K562 (cell line): Measurements from ENCODE around the gene LRRC26. TPM values are rescaled to one million over a fixed set of nuclear protein-coding genes. Genes with fewer than 3 reads are reported as not detected.

Source experiments
- ELF1 ChIP-seq: fragments of 200-800 bp; sonication (Bioruptor generic); IDR thresholded peaks from 2 replicates; pipeline ENCODE4 v1.6.1; 2016; ENCODE audit warnings: missing genetic modification characterization, missing compliant biosample characterization
- FOXP1 ChIP-seq: sonication (generic); formaldehyde crosslinking; IDR thresholded peaks from 2 replicates; pipeline ENCODE4 v1.8.0; 2022; ENCODE audit warnings: mild to moderate bottlenecking, missing genetic modification reagents
- KLF1 ChIP-seq: fragments of 450-650 bp; IDR thresholded peaks from 2 replicates; pipeline ENCODE4 v1.6.1; 2016; ENCODE audit warnings: missing genetic modification characterization, missing compliant biosample characterization
- PHB2 ChIP-seq: fragments of 450-650 bp; IDR thresholded peaks from 2 replicates; pipeline ENCODE4 v1.6.1; 2017; ENCODE audit warnings: low read depth
- PHF8 ChIP-seq: fragments of 200-600 bp; sonication (generic); IDR thresholded peaks from 2 replicates; pipeline ENCODE4 v1.6.1; 2012; ENCODE audit warnings: mixed run types, mild to moderate bottlenecking, inconsistent platforms, low read length, moderate library complexity, borderline replicate concordance
- SAFB2 ChIP-seq: fragments of 200-400 bp; formaldehyde crosslinking; IDR thresholded peaks from 2 replicates; pipeline ENCODE4 v1.6.1; 2018; ENCODE audit warnings: borderline replicate concordance, low read length, low read depth, moderate library complexity; ENCODE audit not compliant: severe bottlenecking
- SRSF1 ChIP-seq: fragments of 200-400 bp; formaldehyde crosslinking; IDR thresholded peaks from 2 replicates; pipeline ENCODE4 v1.6.1; 2017; ENCODE audit warnings: mild to moderate bottlenecking, low read depth, low read length, moderate library complexity
- TFAM ChIP-seq: fragments of 250-450 bp; sonication (Bioruptor Pico); conservative IDR thresholded peaks from 2 replicates; pipeline ENCODE4 v1.5.0; 2021; ENCODE audit warnings: mild to moderate bottlenecking, moderate library complexity
- YY1 ChIP-seq, 3 experiments: IDR thresholded peaks; 2 replicates each; pipeline ENCODE4 v1.6.1; 2011; ENCODE audit warnings: low read length in 2 of 3, mild to moderate bottlenecking in 2 of 3, moderate library complexity in 2 of 3, borderline replicate concordance in 1 of 3, control low read depth in 1 of 3, low read depth in 1 of 3; ENCODE audit not compliant: insufficient read depth in 3 of 3, insufficient replicate concordance in 2 of 3, control insufficient read depth in 1 of 3, insufficient read length in 1 of 3; ENCODE audit errors: extremely low read depth in 1 of 3
- ZC3H11A ChIP-seq: IDR thresholded peaks from 2 replicates; pipeline ENCODE4 v1.6.1; 2012; ENCODE audit warnings: low read depth, low read length, improper control_type of control experiment
- ZC3H4 ChIP-seq: sonication (generic); formaldehyde crosslinking; IDR thresholded peaks from 2 replicates; pipeline ENCODE4 v1.9.0; 2021; ENCODE audit warnings: missing genetic modification reagents, borderline replicate concordance
- ZNF354B ChIP-seq: fragments of 250-450 bp; sonication (Bioruptor Pico); IDR thresholded peaks from 2 replicates; pipeline ENCODE4 v1.4.0; 2020
- ZSCAN29 ChIP-seq: fragments of 450-650 bp; IDR thresholded peaks from 2 replicates; pipeline ENCODE4 v1.6.1; 2017
- polyA plus RNA-seq, 8 experiments: library from polyadenylated mRNA; depleted of rRNA in 4 of 8; stranded (reverse) in 5 of 8; unstranded in 3 of 8; fragments of >200 nt; fragmentation: Nextera tagmentation in 2 of 8; fragmentation: Illumina TruSeq in 1 of 8; extraction: Ambion mirVana in 2 of 8; extraction: Trizol in 1 of 8; gene quantifications; 2 replicates each; pipeline versions ENCODE4 v1.2.1 to v1.2.3, GENCODE V29; 2011 to 2014; ENCODE audit warnings: inconsistent platforms in 1 of 8, missing spikeins in 1 of 8
- total RNA-seq, 7 experiments: library from RNA; depleted of rRNA in 6 of 7; stranded (reverse); fragments of >200 nt in 6 of 7; fragmentation: Illumina TruSeq in 2 of 7; extraction: Trizol in 2 of 7; gene quantifications; 2 replicates each; pipeline versions ENCODE4 v1.2.1 to v1.2.3, GENCODE V29; 2011 to 2021; ENCODE audit warnings: low replicate concordance in 1 of 7
- TF ChIP-seq, protein P1 (sequence below): fragments of 450-650 bp; IDR thresholded peaks from 2 replicates; pipeline ENCODE4 v1.6.1; 2016; ENCODE audit warnings: low read depth
- TF ChIP-seq, protein P2 (sequence below): fragments of 250-450 bp; sonication (Bioruptor Pico); IDR thresholded peaks from 2 replicates; pipeline ENCODE4 v1.8.0; 2021; ENCODE audit warnings: borderline replicate concordance, mild to moderate bottlenecking, moderate library complexity; ENCODE audit not compliant: poor library complexity, severe bottlenecking
- TF ChIP-seq, protein P3 (sequence below): fragments of 250-450 bp; sonication (Bioruptor Pico); IDR thresholded peaks from 2 replicates; pipeline ENCODE4 v1.8.0; 2021; ENCODE audit warnings: moderate library complexity, mild to moderate bottlenecking, inconsistent platforms

Gene LRRC26
- total and polyA plus RNA-seq, 9 of the 15 experiments (the other 6 are each of a cell fraction or from before 2014, with no cell fraction given), result not detected

DNA sequence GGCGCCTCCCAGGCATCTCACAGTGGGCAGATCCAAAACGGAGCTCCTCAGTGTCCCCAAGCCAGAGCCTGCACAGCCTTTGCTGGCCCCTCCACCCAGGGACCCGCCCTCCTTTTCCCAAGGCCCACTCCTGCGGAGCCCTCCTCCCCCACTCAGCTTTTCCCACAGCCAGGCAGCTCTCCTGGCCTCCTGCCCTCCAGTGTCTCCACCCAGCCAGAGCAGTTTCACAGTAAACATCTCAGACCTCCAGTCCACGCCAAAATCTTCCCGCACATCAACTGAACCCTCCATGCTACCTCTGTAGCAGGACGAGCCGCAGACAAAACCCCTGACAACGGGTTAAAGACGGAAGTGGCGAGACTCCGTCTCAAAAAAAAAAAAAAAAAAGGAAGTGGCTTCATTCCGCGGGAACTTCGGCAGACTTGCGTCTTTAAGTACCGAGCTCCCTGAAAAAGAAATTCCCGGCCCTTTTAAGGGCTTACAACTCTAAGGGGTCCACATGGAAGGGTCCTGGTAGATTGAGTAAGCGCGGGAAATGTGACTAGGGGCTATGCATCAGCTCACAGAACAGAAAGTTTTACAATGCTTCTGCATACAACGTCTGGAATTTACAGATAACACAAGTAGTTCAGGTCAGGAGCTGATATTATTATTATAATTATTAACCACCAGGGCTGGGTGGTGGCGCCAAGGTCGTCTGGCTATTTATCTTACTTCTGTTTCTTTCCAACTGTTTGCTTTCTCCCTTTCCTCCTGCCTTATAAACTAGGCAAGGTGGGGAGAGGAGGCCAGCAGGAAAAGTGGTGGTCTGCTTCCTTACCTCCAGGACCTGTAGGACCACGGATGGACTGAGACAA, 42.3 kb downstream of the LRRC26 start (continued):
- no peak for TF ChIP-seq SAFB2
- no peak for TF ChIP-seq ZC3H11A
- TF ChIP-seq TFAM (CRISPR knock-in tag), result no peak
- TF ChIP-seq, protein P1, sequence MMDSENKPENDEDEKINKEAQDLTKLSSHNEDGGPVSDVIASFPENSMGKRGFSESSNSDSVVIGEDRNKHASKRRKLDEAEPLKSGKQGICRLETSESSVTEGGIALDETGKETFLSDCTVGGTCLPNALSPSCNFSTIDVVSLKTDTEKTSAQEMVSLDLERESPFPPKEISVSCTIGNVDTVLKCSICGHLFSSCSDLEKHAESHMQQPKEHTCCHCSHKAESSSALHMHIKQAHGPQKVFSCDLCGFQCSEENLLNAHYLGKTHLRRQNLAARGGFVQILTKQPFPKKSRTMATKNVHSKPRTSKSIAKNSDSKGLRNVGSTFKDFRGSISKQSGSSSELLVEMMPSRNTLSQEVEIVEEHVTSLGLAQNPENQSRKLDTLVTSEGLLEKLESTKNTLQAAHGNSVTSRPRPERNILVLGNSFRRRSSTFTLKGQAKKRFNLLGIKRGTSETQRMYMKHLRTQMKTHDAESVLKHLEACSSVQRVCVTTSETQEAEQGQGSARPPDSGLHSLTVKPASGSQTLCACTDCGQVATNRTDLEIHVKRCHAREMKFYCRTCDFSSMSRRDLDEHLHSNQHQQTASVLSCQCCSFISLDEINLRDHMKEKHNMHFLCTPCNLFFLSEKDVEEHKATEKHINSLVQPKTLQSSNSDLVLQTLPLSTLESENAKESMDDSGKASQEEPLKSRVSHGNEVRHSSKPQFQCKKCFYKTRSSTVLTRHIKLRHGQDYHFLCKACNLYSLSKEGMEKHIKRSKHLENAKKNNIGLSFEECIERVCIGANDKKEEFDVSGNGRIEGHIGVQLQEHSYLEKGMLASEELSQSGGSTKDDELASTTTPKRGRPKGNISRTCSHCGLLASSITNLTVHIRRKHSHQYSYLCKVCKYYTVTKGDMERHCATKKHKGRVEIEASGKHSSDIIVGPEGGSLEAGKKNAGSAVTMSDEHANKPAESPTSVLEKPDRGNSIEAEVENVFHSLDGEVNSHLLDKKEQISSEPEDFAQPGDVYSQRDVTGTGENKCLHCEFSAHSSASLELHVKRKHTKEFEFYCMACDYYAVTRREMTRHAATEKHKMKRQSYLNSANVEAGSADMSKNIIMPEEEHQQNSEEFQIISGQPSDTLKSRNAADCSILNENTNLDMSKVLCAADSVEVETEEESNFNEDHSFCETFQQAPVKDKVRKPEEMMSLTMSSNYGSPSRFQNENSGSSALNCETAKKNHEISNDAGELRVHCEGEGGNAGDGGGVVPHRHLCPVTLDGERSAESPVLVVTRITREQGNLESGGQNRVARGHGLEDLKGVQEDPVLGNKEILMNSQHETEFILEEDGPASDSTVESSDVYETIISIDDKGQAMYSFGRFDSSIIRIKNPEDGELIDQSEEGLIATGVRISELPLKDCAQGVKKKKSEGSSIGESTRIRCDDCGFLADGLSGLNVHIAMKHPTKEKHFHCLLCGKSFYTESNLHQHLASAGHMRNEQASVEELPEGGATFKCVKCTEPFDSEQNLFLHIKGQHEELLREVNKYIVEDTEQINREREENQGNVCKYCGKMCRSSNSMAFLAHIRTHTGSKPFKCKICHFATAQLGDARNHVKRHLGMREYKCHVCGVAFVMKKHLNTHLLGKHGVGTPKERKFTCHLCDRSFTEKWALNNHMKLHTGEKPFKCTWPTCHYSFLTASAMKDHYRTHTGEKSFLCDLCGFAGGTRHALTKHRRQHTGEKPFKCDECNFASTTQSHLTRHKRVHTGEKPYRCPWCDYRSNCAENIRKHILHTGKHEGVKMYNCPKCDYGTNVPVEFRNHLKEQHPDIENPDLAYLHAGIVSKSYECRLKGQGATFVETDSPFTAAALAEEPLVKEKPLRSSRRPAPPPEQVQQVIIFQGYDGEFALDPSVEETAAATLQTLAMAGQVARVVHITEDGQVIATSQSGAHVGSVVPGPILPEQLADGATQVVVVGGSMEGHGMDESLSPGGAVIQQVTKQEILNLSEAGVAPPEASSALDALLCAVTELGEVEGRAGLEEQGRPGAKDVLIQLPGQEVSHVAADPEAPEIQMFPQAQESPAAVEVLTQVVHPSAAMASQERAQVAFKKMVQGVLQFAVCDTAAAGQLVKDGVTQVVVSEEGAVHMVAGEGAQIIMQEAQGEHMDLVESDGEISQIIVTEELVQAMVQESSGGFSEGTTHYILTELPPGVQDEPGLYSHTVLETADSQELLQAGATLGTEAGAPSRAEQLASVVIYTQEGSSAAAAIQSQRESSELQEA, result no peak
- peak; percentile 81 for TF ChIP-seq ELF1 (tag)
- TF ChIP-seq ZC3H4 (CRISPR knock-in tag), result no peak
- no peak for TF ChIP-seq SRSF1
- TF ChIP-seq KLF1, result no peak
- no peak for TF ChIP-seq YY1 (IDR thresholded peaks at IDR 0.05; ENCODE audit: borderline replicate concordance in 1 of 3, control insufficient read depth in 1 of 3, extremely low read depth in 1 of 3, insufficient read depth in 3 of 3, insufficient read length in 1 of 3, insufficient replicate concordance in 2 of 3, low read depth in 1 of 3, low read length in 2 of 3)
- TF ChIP-seq ZSCAN29, result no peak
- TF ChIP-seq PHB2, result no peak
- 0 out of 2 replicates have a peak, but pooled peaks have one; percentile 33 for TF ChIP-seq FOXP1 (CRISPR knock-in tag)
- TF ChIP-seq ZNF354B (CRISPR knock-in tag), result no peak
- TF ChIP-seq, protein P2, sequence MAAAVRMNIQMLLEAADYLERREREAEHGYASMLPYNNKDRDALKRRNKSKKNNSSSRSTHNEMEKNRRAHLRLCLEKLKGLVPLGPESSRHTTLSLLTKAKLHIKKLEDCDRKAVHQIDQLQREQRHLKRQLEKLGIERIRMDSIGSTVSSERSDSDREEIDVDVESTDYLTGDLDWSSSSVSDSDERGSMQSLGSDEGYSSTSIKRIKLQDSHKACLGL (CRISPR knock-in tag), result no peak
- peak; percentile 36; the same call in 1 of the 2 replicates for TF ChIP-seq PHF8
- TF ChIP-seq, protein P3, sequence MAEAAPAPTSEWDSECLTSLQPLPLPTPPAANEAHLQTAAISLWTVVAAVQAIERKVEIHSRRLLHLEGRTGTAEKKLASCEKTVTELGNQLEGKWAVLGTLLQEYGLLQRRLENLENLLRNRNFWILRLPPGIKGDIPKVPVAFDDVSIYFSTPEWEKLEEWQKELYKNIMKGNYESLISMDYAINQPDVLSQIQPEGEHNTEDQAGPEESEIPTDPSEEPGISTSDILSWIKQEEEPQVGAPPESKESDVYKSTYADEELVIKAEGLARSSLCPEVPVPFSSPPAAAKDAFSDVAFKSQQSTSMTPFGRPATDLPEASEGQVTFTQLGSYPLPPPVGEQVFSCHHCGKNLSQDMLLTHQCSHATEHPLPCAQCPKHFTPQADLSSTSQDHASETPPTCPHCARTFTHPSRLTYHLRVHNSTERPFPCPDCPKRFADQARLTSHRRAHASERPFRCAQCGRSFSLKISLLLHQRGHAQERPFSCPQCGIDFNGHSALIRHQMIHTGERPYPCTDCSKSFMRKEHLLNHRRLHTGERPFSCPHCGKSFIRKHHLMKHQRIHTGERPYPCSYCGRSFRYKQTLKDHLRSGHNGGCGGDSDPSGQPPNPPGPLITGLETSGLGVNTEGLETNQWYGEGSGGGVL (CRISPR knock-in tag), result no peak
